Measurements from ENCODE around the gene SPC25.
"Not testable (repeated sequence)": the region's sequence is repeated elsewhere in the genome, so short reads cannot be mapped to it uniquely, and the experiment has no call there.

The SPC25 gene

DNA sequence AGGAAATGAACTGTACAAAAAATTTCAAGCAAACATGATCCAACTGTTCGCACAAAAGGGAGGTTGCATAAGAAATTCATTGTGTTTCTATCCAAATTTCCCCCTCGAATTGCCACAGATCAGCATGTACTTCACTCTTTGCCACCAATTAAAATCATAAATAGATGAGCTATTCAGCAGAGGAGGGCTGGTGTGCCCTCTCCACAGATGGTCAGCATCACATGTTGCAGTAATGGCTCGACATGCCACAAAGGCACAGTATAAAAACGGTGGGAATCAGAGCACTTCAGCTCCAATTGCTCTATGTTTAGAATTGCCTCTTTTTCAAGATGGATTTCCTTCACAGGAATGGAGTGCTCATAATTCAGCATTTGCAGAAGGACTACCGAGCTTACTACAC is 10.8 kb upstream of the SPC25 start, which contains the start of gene G6PC2:
TSS of gene G6PC2 (plus strand) at position 289 of the 400 bp plus-strand sequence. CDS start at position 330, 41 bp downstream.
- DNase-seq, result peak; percentile 47

DNA sequence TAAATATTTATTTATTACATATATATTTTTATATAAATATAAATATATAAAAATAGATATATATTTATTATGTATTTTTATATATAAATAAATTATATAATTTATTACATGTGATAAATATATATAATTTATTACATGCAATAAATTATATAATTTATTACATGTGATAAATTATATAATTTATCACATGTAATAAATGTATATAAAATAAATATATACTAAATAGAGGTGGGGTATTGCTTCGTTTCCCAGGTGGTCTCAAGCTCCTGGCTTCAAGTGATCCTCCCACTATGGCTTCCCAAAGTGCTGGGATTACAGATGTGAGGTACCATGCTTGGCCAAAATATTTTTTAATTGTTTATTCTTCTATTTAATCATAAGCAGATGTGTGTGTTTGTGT is 7.2 kb upstream of the SPC25 start:
- DNase-seq, result no peak

DNA sequence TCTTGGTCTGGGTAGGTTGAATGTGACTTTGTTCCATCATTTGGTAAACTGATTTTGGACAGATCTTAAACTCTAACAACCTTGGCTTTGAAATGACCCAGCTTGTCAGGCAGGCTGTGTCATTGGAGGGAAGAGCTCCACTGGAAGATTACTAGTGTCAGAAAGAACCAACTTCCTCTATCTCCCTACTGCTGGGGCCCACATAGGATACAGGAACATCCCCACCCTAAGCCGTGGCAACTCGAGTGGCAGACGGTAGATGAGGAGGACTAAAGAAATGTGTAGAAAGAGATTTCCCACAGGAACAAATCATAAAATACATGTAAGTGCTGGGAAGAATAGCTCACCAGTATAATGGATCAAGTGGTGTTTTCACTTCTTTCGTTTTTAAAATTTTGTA is 6.6 kb upstream of the SPC25 start:
- no peak for DNase-seq

DNA sequence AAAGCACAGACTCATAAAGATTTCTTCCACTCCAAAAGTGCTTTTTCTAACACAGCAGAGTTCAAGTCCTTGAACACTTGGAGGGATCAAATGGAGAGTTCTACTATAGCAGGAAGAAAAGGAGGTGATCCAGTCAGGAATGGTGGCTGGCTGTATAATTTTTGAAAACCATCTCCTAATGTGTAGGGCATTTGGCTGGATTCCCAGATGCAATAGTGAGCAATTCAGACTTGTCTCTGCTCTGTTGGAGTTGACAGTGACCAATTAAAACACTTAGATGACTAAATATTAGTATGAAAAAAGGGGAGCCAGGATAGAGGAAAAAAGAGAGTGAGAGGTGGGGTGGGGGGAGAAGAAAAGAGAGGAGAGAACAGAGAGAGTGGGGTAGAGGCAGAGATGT is 5.5 kb upstream of the SPC25 start:
- DNase-seq, result peak; percentile 71

DNA sequence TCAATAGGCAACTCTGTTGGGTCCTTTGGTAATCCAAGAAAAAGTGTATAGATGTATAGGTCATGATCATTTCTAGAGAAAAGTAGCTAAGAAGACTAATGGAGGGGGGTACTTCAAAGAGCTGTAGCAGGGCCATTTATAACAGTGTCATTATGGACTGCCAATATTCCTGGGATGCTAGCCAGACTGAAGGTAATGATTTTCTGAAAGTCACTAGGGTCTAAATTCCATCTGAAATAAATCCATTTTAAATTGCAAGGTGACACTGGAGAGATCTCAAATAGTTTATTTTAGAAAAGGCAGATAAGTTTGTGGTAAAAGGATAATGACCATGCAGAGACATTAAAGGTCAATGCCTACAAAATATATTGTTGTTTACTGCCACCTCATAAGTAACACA is 4.5 kb upstream of the SPC25 start:
- DNase-seq, result peak; percentile 21

DNA sequence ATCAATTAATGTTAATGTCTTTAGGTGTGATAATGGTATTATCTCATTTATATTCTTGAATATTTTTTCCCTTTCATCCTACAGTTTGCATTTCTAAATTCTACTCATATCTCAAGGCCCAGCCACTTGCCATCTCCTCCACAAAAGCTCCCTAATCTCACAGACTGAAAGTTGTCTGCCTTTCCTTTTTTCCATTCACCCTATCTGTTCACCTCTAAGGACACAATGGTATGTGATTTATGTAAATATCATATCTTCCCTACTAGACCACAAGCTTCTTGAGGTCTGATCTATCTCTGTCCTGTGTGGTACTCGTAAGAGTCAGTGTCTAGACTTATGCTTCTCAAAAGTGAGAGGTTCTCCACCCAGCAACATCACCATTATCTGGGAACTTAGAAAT is 3.9 kb upstream of the SPC25 start:
- DNase-seq, result no peak

DNA sequence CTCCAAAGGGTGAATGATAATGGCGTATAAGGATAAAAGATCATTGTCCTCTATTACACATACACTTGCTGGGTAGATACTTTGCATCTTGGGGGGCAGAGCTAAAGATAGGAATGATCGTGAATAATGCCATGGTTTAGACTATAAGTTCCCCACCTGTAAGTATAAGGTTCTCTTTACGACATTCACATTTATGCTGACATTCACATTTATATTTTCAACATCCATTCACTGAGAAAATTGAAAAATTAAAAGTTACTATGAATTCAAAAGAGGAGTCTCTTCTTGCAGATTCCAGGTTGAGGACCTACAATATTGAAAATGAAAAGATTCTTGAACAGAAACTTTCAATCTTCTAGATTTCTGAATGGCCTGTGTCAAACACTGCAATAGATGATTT is 2.1 kb upstream of the SPC25 start:
- DNase-seq, result no peak

DNA sequence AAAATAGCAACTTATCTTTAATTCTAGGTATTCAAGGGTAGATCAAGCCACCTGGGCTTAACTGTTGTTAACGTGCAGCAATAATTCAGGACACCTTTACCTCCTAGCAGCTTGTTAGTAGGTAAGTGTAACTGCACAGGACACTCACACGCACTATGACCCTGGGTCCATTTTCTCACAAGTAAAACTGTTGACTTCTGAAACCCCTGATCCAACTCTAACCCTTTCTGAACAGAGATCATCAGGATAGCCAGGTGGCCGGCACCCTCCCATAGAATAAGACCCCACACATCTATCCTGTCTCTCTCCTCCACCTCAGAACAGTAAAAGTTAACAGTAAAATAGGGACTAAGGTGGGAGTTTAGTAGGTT is 610 bp downstream of the SPC25 start:
- no peak for DNase-seq

DNA sequence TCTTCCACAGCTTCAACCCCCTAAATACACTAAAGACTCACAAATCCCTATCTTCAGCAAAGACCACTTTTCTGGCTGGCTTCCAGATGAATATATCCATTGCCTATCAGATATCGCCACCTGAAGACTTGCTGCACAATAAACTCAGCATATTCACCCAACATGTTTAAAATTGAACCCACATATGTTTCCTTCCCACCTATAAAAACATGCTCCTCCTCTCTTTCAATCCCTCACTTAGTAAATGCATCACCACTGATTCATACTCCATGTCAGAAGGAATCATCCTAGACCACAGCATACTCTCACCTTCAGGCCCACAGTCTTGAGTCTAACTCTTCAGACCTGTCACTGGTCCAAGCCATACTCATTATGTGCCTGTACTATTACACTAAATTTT is 5.3 kb downstream of the SPC25 start:
- DNase-seq, result no peak

DNA sequence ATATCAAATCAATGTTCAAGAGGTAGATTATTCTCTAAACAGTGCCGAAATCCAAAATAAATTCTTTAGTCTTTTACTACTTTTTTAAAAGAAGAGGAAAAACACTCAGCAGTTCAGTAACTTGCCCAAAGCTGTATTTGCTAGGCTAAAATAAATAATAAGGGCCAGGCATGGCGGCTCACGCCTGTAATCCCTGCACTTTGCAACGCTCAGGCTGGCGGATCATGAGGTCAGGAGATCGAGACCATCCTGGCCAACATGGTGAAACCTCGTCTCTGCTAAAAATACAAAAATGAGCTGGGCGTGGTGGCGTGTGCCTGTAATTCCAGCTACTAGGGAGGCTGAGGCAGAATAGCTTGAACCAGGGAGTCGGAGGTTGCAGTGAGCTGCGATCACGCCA is 8.1 kb downstream of the SPC25 start:
- not testable (repeated sequence) for DNase-seq

DNA sequence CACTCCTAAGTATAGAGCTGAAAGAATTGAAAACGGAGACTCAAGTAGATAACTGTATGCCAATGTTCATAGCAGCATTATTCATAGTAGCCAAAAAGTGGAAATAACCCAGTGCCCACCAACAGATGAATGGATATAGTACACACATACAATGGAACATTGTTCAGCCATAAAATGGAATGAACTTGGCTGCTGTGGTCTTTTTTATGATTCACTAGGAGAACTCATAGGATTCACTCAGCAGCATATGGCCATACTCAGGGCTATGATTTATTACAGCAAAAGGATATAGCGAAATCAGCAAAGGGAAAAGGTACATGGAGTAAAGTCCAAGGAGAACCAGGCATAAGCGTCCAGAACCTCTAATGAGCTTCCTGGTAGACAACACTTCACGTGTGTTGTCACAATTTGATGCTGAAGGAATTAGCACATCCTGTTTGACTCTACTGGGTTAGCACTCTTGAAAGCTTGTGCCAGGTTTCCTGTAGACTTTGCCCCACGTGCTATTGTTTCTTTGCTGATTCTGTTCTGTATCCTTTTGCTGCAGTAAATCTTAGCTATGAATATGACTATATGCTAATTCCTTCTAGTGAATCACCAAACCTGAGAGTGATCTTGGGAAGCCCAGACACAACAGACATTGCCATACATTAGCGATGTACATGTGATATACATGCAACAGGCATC is 15.7 kb downstream of the SPC25 start:
- DNase-seq, result peak; percentile 68

DNA sequence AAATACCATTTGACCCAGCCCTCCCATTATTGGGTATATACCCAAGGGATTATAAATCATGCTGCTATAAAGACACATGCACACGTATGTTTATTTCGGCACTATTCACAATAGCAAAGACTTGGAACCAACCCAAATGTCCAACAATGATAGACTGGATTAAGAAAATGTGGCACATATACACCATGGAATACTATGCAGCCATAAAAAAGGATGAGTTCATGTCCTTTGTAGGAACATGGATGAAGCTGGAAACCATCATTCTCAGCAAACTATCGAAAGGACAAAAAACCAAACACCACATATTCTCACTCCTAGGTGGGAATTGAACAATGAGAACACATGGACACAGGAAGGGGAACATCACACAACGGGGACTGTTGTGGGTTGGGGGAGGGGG is 19.4 kb downstream of the SPC25 start:
- DNase-seq, result not testable (repeated sequence)

DNA sequence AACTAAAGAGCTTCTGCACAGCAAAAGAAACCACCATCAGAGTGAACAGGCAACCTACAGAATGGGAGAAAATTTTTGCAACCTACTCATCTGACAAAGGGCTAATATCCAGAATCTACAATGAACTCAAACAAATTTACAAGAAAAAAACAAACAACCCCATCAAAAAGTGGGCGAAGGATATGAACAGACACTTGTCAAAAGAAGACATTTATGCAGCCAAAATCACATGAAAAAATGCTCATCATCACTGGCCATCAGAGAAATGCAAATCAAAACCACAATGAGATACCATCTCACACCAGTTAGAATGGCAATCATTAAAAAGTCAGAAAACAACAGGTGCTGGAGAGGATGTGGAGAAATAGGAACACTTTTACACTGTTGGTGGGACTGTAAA is 19.9 kb downstream of the SPC25 start:
- DNase-seq, result not testable (repeated sequence)

DNA sequence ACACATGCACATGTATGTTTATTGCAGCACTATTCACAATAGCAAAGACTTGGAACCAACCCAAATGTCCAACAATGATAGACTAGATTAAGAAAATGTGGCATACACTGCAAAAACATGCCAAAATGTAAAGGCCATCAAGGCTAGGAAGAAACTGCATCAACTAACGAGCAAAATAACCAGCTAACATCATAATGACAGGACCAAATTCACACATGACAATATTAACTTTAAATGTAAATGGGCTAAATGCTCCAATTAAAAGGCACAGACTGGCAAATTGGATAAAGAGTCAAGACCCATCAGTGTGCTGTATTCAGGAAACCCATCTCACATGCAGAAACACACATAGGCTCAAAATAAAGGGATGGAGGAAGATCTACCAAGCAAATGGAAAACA is 23.1 kb downstream of the SPC25 start:
- DNase-seq, result not testable (repeated sequence)

DNA sequence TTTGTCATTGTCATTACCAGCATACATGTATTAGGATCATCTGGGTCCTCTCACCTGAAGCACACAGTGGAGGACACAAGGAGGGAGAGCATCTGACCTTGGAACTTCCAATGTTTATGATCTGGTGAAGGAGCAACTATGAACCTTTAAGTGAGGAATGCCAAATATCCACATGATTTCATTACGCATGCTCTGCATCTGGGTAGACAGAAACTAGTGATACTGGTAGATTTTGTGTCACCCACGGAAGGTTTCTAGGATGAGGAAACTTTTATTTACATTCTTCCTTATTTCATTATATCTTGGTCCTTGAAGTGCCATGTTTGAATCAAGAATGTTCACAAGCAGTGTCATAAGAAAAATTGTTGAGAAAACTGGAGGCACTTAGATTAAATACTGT is 32.1 kb downstream of the SPC25 start:
- no peak for DNase-seq

DNA sequence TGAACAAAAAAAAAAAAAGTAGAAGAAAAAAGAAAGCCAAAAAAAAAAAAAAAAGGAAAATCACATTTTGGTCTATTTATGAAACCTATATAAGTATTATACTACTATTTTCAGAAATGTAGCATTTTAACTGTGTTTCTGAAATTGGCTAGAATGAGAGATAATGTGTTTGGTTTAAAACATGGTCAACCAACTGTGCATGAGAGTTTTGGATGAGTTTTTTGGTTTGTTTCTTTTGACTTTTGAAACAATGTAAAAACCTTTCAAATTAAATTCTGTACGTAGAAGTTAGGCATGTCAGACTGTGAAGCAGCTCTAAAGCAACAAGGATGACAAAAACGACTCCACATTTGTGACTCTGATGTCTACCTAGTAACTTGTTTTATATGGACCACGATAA is 34.6 kb downstream of the SPC25 start:
- no peak for DNase-seq

DNA sequence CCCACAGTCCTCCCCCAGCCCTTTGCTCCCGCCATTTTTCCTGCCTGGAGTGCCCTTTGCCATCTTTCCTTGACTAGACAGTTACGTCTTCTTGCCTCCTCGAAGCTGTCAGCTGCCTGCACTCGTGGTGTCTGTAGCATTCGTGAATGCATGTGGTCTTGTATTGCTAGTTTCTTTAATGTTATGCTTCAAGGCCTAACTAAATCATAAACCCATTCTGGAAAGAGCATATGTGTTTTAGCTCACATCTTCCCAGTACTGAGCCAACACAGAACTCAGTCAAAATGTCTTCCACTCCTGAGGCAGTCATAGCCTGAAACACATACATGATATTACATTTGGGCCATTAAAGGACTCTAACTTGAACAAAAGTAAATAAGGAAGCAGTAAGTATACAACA is 35.6 kb downstream of the SPC25 start:
- no peak for DNase-seq

DNA sequence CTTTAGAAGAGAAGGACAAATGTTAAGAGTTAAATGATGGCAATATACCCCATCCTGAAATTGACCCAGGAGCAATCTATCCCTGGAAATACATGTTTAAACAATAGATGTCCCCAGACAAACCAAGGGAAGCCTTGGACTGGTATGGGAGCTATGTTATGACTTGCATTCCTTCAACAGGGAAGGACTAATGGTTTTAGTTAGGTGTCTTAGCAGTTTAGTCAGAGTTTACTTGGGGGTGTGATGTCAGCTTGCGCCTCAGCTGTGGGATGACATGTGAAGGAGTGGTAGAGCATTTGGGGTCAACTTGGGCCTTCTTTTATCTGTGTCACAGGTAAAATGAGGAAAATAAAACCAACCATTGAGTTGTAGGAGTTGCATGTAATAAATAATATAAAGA is 36.8 kb downstream of the SPC25 start:
- DNase-seq, result no peak

DNA sequence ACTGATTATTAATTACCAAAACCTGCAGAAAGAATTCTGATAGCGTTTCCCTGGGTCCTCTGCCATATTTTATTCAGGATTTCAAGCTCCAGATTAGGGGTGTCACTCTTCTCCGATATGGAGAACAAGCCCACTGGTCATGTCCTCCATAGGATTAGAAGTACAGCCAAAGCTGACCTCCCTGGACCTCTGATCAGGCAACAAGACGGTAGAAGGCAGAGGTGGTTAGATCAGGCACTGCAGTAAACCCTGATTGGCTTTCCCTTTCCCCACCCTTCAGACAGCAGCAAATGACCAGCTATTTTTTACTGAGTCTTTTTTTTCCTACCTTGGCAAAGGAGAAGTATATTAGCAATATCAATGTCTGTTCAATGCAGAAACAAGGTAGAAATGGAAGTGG is 37.7 kb downstream of the SPC25 start:
- no peak for DNase-seq

DNA sequence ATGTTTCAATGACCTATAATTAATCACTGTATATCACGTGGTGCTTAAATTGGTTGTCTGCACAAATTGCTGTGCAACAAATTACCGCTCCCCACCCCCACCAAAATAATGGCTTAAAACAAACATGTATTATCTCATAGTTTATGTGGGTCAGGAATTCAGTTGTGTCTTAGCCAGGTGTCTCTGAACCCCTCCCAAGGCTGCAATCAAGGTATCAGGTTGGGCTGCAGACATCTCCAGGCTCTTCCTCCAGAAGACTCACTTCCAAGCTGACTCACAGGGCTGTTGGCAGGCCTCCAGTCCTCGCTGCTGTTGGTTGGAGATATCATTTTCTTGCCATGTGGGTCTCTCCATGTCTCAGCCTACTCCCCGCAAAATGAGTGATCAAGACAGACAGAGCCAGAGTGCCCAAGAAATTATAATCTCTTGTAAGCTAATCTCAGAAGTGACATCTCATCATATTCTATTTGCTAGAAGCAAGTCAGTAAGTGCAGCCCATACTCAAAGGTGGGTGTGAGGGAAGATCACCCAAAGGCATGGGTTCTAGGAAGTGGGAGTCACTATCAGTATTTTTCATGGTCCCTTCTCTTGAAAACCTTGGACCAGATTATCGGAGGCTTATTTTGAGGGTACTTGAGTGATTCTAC is 38.4 kb downstream of the SPC25 start:
- DNase-seq, result peak; percentile 62

DNA sequence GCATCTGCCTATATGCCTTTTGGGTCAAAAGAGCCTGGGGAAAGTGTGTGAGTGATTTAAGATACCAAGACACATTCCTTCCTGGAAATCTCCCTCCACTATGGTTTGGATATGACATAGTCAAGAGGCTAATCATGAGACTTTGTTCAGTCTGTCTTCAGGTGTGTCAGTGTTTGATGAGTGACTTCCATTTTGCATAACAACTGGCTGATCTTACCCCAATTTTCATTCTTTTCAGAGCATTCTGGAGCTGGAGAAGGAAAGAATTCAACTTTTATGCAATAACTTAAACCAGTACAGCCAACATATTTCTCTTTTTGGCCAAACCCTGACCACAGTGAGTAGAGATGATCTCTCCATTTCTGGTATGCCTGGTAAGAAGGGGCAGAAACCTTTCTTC is 39.4 kb downstream of the SPC25 start:
- DNase-seq, result no peak

DNA sequence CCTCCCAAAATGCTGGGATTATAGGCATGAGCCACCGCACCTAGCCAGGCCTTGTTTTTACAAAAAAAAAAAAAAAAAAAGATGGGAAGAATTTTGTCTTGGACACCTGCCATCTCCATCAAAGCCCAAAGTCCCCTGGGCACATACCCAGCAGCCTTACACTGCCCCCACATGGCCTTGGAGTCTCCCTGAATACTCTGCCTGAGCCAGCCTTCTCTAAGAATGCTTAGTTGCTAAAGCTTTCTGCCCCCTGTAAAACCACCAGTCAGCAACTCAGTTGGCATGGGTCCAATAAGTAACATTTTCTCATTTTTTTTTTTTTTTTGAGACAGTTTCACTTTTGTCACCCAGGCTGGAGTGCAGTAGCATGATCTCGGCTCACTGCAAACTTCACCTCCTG is 40.6 kb downstream of the SPC25 start:
- DNase-seq, result peak; percentile 61

DNA sequence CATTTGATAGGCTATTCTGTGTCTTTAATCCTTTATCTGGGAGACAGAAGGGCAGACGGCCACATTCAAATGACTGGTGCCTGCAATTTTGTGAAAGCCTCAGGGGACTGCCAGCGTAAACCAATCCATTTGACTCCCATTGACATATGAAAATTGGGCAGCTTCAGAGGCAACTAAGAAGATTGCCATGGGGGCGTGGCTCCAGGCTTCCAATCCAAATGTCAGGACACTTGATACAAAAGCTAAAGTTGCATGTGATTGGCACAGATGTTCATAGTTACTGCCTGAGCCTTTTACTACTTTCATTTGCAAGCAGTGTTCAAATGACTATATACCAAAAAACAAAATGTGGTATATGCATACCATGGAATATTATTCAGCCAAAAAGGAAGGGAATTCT is 42.0 kb downstream of the SPC25 start:
- peak; percentile 9 for DNase-seq

DNA sequence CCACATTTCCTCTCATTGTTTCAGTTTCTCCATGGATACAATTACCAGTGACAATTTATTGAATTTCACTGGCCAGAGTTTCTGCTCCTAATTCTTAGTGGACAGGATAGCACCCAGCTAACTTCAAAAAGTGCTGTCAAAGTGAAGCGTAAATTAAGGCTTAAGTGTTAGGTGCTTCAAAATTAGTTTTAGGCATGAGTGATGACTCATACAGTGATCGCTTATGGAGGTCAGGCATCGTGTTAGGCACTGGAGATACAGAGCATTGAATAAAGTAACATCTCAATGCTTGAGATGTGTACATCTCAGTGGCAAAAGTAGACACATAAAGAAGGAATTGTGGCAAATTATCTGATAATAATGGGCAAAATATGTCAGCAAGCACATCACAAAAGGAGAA is 47.0 kb downstream of the SPC25 start:
- no peak for DNase-seq

DNA sequence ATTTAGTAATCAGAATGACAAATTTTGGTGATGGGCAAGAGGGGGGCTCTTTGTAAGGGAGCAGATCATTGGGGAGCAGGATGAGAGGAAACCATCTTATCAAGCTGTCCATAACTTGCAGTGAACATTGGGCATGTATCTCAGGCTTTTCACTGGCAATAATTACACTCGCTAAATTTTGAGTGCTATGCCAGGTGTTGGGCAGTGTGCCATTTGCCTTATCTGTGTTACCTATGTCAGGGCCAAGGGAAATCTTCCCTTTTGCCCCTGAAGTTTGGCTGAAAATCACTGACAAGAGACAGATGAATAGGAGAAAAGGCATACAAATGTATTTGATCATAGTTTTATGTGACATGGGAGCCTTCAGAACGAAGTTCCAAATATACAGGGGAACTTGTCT is 48.8 kb downstream of the SPC25 start:
- no peak for DNase-seq

All from NCI-H446 treated with DMSO at 0.1 percent for 48 hours (cell line).